Measurements from ENCODE around the gene RTL10.

The RTL10 gene

DNA sequence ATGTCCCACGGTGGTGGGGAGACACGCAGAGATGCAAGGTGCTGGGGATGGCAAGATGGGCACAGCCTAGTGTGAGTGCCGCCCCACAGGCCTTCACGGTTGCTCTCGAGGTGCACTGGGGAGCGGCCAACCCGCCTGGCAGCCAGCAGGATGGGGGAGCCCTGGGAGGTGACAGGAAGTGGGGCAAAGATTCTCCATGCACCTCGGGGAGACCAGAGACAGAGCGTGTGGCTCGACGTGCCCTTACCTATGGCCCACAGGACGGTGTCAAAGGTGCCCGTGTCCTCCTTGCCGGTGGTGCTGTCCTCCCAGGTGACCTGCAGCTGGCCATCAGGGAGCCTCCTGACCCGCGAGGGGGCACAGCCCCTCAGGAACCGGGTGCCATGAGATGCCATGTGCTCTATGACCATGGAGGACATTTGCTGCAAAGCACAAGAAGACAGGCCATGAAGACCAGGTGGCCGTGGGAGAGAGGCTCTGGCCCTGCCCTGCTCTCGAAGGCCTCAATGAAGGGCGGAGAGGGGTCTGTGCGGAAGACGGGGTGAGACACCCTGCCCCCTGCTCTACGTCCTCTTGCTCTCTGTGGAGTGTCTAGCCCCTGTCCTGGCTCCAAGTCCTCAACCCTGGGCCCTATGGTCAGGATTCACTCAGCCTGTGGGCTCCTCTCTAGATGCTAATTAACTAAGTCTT, 40.6 kb upstream of the RTL10 start:
- no peak overlapping the region for H3K27ac Mint-ChIP-seq (ENCODE audit: low read depth)
- no peaks in the 10 kb centered on the region for H3K27me3 Mint-ChIP-seq
- H3K9me3 Mint-ChIP-seq, result no peaks in the 10 kb centered on the region
- no peak overlapping the region for H3K4me3 Mint-ChIP-seq
- H3K4me1 Mint-ChIP-seq, result peaks cover 18% of the 10 kb centered on the region
- peaks cover 2% of the 10 kb centered on the region for H3K36me3 Mint-ChIP-seq (ENCODE audit: insufficient read depth)
- no peak for ATAC-seq (replicated peaks; ENCODE audit: extremely low read depth, poor library complexity, severe bottlenecking)
- DNase-seq (ENCODE audit: low spot score in 2 of 2), result no peak

DNA sequence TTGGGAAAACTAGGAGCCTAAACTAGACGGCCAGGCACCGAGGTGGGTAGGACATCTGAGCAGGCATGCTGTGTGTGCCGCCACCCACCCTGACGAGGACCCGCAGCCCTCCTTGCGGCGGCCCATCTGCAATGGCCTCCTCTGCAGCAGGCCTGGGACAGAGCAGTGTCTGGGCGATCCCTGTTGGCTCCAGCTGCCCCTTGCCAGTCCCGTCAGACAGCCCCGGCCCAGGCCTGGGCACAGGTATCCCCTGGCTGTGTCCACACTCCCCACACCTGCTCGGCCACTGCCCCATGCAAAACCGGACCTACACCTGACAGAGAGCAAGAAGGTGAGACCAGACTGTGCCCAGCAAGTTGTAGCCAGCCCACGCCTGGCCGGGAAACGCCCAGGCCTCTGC, 38.7 kb upstream of the RTL10 start:
- Mint-ChIP-seq H3K27ac (ENCODE audit: low read depth) (peak overlapping the region; percentile 96), H3K4me3 (no peak overlapping the region), H3K4me1 (peaks cover 18% of the 10 kb centered on the region), H3K9me3 (no peaks in the 10 kb centered on the region), H3K27me3 (no peaks in the 10 kb centered on the region), H3K36me3 (ENCODE audit: insufficient read depth) (peaks cover 2% of the 10 kb centered on the region)
- DNase-seq (ENCODE audit: low spot score in 2 of 2) (no peak), ATAC-seq (replicated peaks; ENCODE audit: extremely low read depth, poor library complexity, severe bottlenecking) (no peak)

DNA sequence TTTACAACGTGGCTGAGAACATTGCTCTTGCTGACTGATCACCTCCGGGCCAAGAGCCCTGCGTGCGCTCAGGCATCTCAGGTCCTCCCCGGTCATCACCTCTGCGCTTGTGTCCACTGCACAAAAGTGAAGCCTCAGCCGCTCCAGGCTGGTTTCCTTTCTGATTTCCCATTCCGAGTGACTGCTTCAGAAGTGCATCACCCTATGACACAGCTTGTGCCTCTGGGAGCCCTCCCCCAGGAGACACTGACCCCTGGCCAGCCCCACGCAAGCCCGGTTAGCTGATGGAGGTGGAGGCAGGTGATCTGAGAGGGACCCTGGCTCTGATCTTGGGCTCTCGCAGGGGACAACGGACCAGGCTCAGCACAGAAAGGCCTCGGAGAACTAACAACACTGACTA, 38.3 kb upstream of the RTL10 start:
- Mint-ChIP-seq H3K27ac (ENCODE audit: low read depth) (peak overlapping the region; percentile 96), H3K4me1 (peaks cover 18% of the 10 kb centered on the region), H3K27me3 (no peaks in the 10 kb centered on the region), H3K36me3 (ENCODE audit: insufficient read depth) (peaks cover 2% of the 10 kb centered on the region), H3K9me3 (no peaks in the 10 kb centered on the region), H3K4me3 (no peak overlapping the region)
- ATAC-seq (replicated peaks; ENCODE audit: extremely low read depth, poor library complexity, severe bottlenecking), result no peak
- no peak for DNase-seq (ENCODE audit: low spot score in 2 of 2)

DNA sequence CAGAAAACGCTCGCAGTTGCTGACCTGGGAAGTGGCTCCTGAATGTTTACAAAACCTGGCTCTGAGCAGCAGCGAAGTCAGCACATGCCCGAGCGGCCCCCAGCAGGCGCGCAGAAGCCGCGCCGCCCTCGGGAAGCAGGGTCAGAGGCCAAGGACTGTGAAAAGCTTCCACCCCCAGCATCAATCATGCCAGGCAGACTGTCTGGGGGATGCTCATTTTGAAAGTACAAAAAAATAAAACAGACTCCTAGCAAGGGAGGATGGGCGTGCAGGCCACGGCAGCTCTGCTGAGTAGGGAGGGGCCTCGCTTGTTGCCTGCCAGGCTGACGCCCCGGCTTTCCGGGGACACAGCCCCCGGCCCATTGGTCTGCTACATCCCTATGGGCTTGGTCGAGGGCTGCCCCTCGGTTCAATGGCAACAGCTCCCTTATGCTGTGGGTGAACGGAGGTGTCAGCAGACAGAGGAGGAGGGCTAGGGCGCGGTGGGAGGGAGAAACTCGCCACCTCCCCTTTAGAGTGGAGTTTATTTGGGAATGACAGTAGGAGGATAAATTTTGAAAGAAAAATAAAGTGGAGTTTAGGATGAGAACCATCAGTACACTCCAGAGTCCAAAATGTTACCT, 37.7 kb upstream of the RTL10 start:
- Mint-ChIP-seq H3K27ac (ENCODE audit: low read depth) (peak overlapping the region; percentile 96), H3K4me1 (peaks cover 18% of the 10 kb centered on the region), H3K4me3 (peak overlapping the region; percentile 78), H3K27me3 (no peaks in the 10 kb centered on the region), H3K36me3 (ENCODE audit: insufficient read depth) (peaks cover 2% of the 10 kb centered on the region), H3K9me3 (no peaks in the 10 kb centered on the region)
- no peak for DNase-seq (ENCODE audit: low spot score in 2 of 2)
- peak; percentile 34 for ATAC-seq (replicated peaks; ENCODE audit: extremely low read depth, poor library complexity, severe bottlenecking)

DNA sequence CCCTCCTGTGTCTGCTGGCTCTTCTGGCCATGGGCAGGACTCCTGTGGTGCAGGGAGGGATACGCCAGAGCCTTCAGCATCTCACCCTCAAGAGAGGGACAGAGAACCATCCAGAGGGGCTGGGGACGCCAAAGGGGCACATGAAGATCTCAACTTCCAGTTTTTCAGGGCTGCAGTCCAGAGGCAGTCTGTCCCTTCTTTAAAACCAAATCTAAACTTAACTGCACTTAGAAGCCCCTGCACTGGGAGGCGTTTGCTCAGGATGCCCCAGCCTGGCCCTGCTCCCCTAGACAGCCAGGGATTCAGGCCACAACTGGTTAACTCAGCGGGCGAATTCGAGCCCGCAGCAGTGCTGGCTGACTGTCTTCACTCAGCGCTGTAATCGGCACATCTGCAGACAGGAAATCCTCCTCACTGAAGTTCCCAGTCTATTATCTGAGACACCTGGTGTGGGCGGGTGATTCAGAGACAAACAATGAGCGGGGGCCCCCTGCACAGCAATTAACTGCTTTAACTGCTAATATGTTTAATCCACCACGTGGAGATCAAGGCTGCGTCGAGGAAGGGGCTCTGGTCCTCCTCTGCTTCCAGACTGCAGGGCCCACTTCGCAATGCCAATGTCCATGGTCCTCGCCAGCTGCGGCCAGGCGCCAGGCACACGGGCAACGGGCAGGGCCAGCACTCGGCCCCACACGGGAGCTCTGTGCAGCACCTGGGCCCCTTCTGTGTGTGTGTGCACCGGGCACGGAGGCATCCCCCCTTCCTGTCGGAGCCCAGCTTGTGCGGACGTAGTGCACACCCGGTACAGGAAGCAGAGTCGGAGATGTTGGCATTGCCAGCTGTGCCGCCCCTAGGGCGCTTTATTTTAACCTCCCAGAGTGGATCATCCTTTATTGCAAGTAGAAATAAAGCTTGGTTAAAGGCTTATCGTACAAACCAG, 36.9 kb upstream of the RTL10 start:
- peak; percentile 96 for ATAC-seq (replicated peaks; ENCODE audit: extremely low read depth, poor library complexity, severe bottlenecking)

DNA sequence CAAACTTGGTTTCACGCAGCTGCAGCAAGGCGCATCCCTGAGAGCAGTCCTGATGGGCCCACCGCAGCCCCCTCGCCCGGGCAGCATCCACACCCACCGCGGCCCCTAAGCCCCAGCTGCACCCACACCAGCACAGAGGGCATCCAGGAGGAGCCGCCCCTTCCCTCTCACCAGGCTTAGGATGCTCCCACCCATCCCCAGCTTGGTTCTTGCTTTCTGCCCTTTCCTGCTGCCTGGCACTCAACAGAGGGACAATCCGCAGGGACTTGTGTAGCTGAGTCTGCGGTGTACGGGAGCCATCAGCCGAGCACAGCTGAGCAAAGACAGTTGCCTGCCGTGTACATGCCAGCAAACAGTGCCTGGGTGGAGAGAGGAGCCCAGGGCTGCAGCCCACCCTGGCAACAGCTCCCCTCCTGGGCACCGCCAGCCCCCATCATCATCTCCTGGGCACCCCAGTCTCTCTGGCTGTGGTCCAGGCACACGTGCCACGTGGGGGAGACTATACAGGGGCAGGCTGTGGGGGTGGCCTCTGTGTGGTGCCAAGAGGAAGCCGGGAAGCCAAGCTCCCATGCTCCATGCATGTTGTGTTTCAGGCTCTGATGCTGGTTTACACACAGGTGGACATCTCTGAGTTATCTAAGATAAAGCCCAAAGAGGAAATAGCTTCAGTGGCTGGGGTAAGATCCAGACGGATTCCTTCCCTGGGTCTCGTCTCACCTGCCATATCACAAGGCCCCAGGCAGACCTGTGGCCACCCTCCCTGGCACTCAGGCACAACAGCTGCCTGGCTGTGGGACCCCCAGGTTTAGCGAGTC, 36.0 kb upstream of the RTL10 start:
- H3K27ac Mint-ChIP-seq (ENCODE audit: low read depth), result peak overlapping the region; percentile 96
- peaks cover 2% of the 10 kb centered on the region for H3K36me3 Mint-ChIP-seq (ENCODE audit: insufficient read depth)
- peaks cover 23% of the 10 kb centered on the region for H3K4me1 Mint-ChIP-seq
- DNase-seq (ENCODE audit: low spot score in 2 of 2), result no peak
- H3K4me3 Mint-ChIP-seq, result peak overlapping the region; percentile 78
- H3K9me3 Mint-ChIP-seq, result no peaks in the 10 kb centered on the region
- H3K27me3 Mint-ChIP-seq, result no peaks in the 10 kb centered on the region
- ATAC-seq (replicated peaks; ENCODE audit: extremely low read depth, poor library complexity, severe bottlenecking), result no peak

More for the DNA sequence above, 36.9 kb upstream of the RTL10 start:
- Mint-ChIP-seq H3K27me3 (no peaks in the 10 kb centered on the region), H3K27ac (ENCODE audit: low read depth) (peak overlapping the region; percentile 96), H3K36me3 (ENCODE audit: insufficient read depth) (peaks cover 2% of the 10 kb centered on the region), H3K9me3 (no peaks in the 10 kb centered on the region), H3K4me1 (peaks cover 18% of the 10 kb centered on the region), H3K4me3 (peak overlapping the region; percentile 78)
- peak; percentile 60 to 69 for DNase-seq (ENCODE audit: low spot score in 2 of 2)

DNA sequence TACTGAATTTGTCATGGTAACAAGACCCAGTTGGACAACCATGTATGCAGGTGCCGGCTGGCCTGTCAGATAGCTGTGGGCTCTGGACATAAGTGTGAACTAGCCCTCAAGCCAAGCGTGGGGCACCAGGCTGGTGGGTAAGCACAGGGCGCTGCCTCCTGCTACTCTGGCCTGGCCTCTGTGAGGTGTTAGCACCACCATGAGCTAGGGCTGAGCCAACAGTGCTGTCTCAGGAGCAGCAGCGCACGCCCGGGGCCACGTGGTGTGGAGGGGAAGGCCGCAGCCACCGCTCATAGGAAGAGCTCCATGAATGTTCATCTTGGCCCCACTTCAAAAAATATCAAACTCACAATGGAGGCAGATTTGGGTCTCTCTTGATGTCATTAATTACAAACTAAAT, 35.3 kb upstream of the RTL10 start:
- H3K4me3 Mint-ChIP-seq, result no peak overlapping the region
- H3K9me3 Mint-ChIP-seq, result no peaks in the 10 kb centered on the region
- no peak for ATAC-seq (replicated peaks; ENCODE audit: extremely low read depth, poor library complexity, severe bottlenecking)
- no peak for DNase-seq (ENCODE audit: low spot score in 2 of 2)
- peaks cover 2% of the 10 kb centered on the region for H3K36me3 Mint-ChIP-seq (ENCODE audit: insufficient read depth)
- peak overlapping the region; percentile 96 for H3K27ac Mint-ChIP-seq (ENCODE audit: low read depth)
- peaks cover 26% of the 10 kb centered on the region for H3K4me1 Mint-ChIP-seq
- H3K27me3 Mint-ChIP-seq, result no peaks in the 10 kb centered on the region

DNA sequence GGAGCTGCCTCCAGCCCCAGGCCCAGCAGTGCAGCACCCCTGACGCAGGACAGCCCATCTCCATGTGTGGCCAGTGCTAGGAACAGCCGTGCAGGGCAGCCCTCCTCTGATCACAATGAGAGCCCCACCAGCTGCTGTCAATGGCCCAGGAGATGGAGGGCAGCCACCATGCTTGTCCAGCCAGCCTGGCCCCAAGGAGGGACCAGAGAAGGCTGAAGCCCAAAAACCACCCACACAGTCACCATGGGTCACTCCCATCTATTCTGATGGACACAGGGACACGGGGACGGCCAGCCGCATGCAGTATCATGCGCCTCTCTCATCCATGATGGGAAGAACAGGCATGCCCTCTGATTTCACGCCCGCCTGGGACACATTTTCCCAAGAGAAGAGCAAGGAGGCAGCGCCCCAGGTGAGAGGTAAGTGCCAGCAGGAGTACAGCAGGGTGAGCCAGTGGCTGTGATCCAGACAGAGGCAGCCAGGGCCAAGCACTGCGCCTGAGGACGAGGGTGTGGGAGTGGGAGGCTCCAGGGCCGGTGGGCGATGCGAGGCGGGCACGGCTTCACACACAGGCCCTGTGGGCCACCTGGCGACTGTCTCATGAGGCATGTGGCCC, 33.6 kb upstream of the RTL10 start:
- H3K36me3 Mint-ChIP-seq (ENCODE audit: insufficient read depth), result no peaks in the 10 kb centered on the region
- H3K4me3 Mint-ChIP-seq, result peak overlapping the region; percentile 36
- no peaks in the 10 kb centered on the region for H3K27me3 Mint-ChIP-seq
- peaks cover 26% of the 10 kb centered on the region for H3K4me1 Mint-ChIP-seq
- no peak overlapping the region for H3K27ac Mint-ChIP-seq (ENCODE audit: low read depth)
- H3K9me3 Mint-ChIP-seq, result no peaks in the 10 kb centered on the region
- no peak for ATAC-seq (replicated peaks; ENCODE audit: extremely low read depth, poor library complexity, severe bottlenecking)
- no peak for DNase-seq (ENCODE audit: low spot score in 2 of 2)

DNA sequence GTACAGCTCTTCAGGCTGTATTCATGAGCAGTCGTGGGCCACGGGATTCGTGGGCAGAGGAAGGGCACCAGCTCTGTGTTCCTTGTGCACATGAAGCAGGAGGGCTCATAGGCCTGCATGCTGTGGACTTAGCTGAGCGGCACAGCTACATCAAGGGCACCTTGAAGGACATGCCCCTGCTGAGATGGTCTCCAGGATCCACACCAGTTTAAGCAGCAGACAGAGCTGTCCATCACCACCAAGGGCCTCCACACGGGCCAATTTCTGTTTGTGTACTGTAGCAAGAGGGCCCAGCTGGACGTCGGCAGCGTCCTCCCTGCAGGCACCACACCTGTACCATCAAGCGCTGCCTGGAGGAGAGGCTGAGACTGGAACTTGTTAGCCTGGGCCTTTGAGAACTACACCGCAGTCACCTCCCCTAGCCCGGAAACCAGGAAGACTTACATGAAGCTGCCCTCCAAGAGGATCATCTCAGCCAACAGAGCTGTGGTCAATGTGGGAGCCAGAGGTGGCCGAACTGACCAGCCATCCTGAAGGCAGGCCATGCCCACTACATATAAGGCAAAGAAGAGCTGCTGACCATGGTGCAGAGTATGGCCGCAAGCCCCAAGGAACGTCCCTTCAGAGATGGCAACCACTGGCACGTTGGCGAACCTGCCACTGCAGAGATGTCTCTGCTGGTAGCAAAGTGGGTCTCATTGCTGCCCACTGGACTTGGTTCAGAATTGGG, 32.7 kb upstream of the RTL10 start:
- DNase-seq (ENCODE audit: low spot score in 2 of 2) (no peak), ATAC-seq (replicated peaks; ENCODE audit: extremely low read depth, poor library complexity, severe bottlenecking) (no peak)
- Mint-ChIP-seq H3K27ac (ENCODE audit: low read depth) (no peak overlapping the region), H3K36me3 (ENCODE audit: insufficient read depth) (no peaks in the 10 kb centered on the region), H3K4me3 (no peak overlapping the region), H3K9me3 (no peaks in the 10 kb centered on the region), H3K4me1 (peaks cover 23% of the 10 kb centered on the region), H3K27me3 (no peaks in the 10 kb centered on the region)

DNA sequence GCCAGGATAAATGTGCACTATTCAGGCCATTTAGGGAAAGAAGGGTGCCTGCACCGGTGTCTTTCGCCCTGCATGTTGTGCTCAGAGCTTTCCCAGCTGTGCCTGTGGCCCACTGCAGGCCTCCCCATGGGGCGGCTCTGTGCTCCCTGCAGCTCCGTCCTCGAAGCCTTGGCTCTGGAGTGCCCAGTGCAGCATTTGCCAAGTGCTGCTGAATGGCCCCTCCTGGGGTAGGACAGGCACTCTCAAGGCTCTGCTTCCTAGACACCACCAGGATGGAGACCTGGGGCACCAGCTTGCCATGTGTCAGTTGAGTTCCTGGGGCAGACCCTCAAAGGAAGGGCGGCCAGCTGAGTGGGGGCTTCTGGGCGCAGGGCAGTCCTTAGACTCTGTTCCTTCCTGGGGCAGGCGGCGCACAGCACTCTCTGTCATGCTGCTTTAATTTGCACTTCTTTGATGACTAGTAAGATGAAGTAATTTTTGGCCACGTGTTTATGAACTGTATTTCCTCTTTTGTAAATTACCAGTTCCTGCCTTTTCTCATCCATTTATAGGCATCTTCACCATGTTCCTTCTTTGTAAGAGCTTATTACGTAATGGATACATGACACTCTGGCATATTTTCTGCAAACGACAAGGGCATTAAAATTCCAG, 32.1 kb upstream of the RTL10 start:
- ATAC-seq (replicated peaks; ENCODE audit: extremely low read depth, poor library complexity, severe bottlenecking) (no peak), DNase-seq (ENCODE audit: low spot score in 2 of 2) (no peak)
- no peak overlapping the region for H3K4me3 Mint-ChIP-seq
- no peaks in the 10 kb centered on the region for H3K27me3 Mint-ChIP-seq
- H3K4me1 Mint-ChIP-seq, result peaks cover 16% of the 10 kb centered on the region
- H3K9me3 Mint-ChIP-seq, result no peaks in the 10 kb centered on the region
- H3K27ac Mint-ChIP-seq (ENCODE audit: low read depth), result no peak overlapping the region
- H3K36me3 Mint-ChIP-seq (ENCODE audit: insufficient read depth), result no peaks in the 10 kb centered on the region

All from central memory CD8-positive, alpha-beta T cell (primary cell).